ENCODE measurements around the gene ZNF654. TPM values are rescaled to one million over a fixed set of nuclear protein-coding genes. Genes with fewer than 3 reads are reported as not detected.

ZNF654 gene
- total RNA-seq, 1 donor from 2014 or later = 11.2 TPM

GRCh38 chr3:88033079-88033478 is 26.0 kb upstream of the ZNF654 start:
- DNase-seq (no peak), ATAC-seq (ENCODE audit: low read depth) (no peak)
- ChIA-PET POLR2A (interaction anchor here (2.1 kb wide), 1 partner anchor 117 kb away, joined by 16 read pairs; the partner anchor contains the start of gene C3orf38), CTCF (interaction anchor here (1.2 kb wide), 1 partner anchor 80 kb away, joined by 5 read pairs; no protein-coding TSS in a partner anchor)
- Mint-ChIP-seq H3K4me1 (peaks cover 41% of the 10 kb centered on the region), H3K27ac (no peak overlapping the region), H3K9me3 (no peaks in the 10 kb centered on the region), H3K36me3 (ENCODE audit: low read depth) (no peaks in the 10 kb centered on the region), H3K4me3 (no peak overlapping the region), H3K27me3 (no peaks in the 10 kb centered on the region)
- TF ChIP-seq CTCF (IDR thresholded peaks at IDR 0.05) = no peak
- intact Hi-C loops (cut with micrococcal nuclease) = no loop called here

GRCh38 chr3:88033808-88034207 is 25.2 kb upstream of the ZNF654 start:
- no peak for TF ChIP-seq CTCF (IDR thresholded peaks at IDR 0.05)
- intact Hi-C loops (cut with micrococcal nuclease) = no loop called here
- H3K4me1 Mint-ChIP-seq = peaks cover 41% of the 10 kb centered on the region
- H3K9me3 Mint-ChIP-seq = no peaks in the 10 kb centered on the region
- H3K36me3 Mint-ChIP-seq (ENCODE audit: low read depth) = no peaks in the 10 kb centered on the region
- H3K27ac Mint-ChIP-seq = no peak overlapping the region
- ChIA-PET POLR2A (no interaction called here), CTCF (no interaction called here)
- DNase-seq (no peak), ATAC-seq (ENCODE audit: low read depth) (no peak)
- no peak overlapping the region for H3K4me3 Mint-ChIP-seq
- no peaks in the 10 kb centered on the region for H3K27me3 Mint-ChIP-seq

- H3K4me1 Mint-ChIP-seq = peaks cover 39% of the 10 kb centered on the region
- TF ChIP-seq CTCF (IDR thresholded peaks at IDR 0.05) = no peak
- peak overlapping the region; percentile 20 for H3K4me3 Mint-ChIP-seq
Observed at GRCh38 chr3:88034491-88035275, 24.4 kb upstream of the ZNF654 start.

GRCh38 chr3:88036221-88036620 is 22.8 kb upstream of the ZNF654 start:
- H3K4me3 Mint-ChIP-seq = no peak overlapping the region
- H3K4me1 Mint-ChIP-seq = peaks cover 30% of the 10 kb centered on the region
- no peak for DNase-seq
- H3K36me3 Mint-ChIP-seq (ENCODE audit: low read depth) = no peaks in the 10 kb centered on the region
- POLR2A ChIA-PET = interaction anchor here (1.3 kb wide), 1 partner anchor 22 kb away, joined by 7 read pairs; the partner anchor contains the start of genes CGGBP1 and ZNF654
- H3K27me3 Mint-ChIP-seq = no peaks in the 10 kb centered on the region
- no peak for TF ChIP-seq CTCF (IDR thresholded peaks at IDR 0.05)
- CTCF ChIA-PET = no interaction called here
- ATAC-seq (ENCODE audit: low read depth) = no peak
- no peak overlapping the region for H3K27ac Mint-ChIP-seq
- intact Hi-C loops (cut with micrococcal nuclease) = no loop called here
- H3K9me3 Mint-ChIP-seq = no peaks in the 10 kb centered on the region

More at GRCh38 chr3:88034491-88035275, 24.4 kb upstream of the ZNF654 start:
- CTCF ChIA-PET = no interaction called here
- no peak overlapping the region for H3K27ac Mint-ChIP-seq
- intact Hi-C loops (cut with micrococcal nuclease) = no loop called here
- DNase-seq (no peak), ATAC-seq (ENCODE audit: low read depth) (no peak)
- no peaks in the 10 kb centered on the region for H3K9me3 Mint-ChIP-seq
- H3K27me3 Mint-ChIP-seq = no peaks in the 10 kb centered on the region
- H3K36me3 Mint-ChIP-seq (ENCODE audit: low read depth) = no peaks in the 10 kb centered on the region
- POLR2A ChIA-PET = no interaction called here

- POLR2A ChIA-PET = no interaction called here
- no peak for DNase-seq
- no peaks in the 10 kb centered on the region for H3K36me3 Mint-ChIP-seq (ENCODE audit: low read depth)
- CTCF ChIA-PET = no interaction called here
- intact Hi-C loops (cut with micrococcal nuclease) = no loop called here
- no peak overlapping the region for H3K27ac Mint-ChIP-seq
- H3K4me1 Mint-ChIP-seq = peaks cover 12% of the 10 kb centered on the region
- TF ChIP-seq CTCF (IDR thresholded peaks at IDR 0.05) = no peak
- ATAC-seq (ENCODE audit: low read depth) = no peak
- no peak overlapping the region for H3K4me3 Mint-ChIP-seq
- no peaks in the 10 kb centered on the region for H3K9me3 Mint-ChIP-seq
- no peaks in the 10 kb centered on the region for H3K27me3 Mint-ChIP-seq
Observed at GRCh38 chr3:88038566-88038965, 20.5 kb upstream of the ZNF654 start.
